Mammary epithelial cell (primary cell): ENCODE results near the gene MTPN.

ENCODE experiments used
- EZH2 ChIP-seq: IDR thresholded peaks from 2 replicates; pipeline ENCODE4 v1.6.1; 2012; ENCODE audit warnings: low read length, inconsistent platforms, borderline replicate concordance
- TF ChIP-seq, protein P1 (sequence below), 2 donors: IDR thresholded peaks in 1 of 2; conservative IDR thresholded peaks in 1 of 2; 2 replicates each; pipeline ENCODE4 v1.5.1; 2011 to 2012; ENCODE audit warnings: inconsistent platforms in 2 of 2, low read length in 2 of 2, mild to moderate bottlenecking in 2 of 2, control low read depth in 1 of 2, low read depth in 1 of 2; ENCODE audit not compliant: insufficient read depth in 1 of 2; ENCODE audit errors: extremely low read depth in 1 of 2

DNA sequence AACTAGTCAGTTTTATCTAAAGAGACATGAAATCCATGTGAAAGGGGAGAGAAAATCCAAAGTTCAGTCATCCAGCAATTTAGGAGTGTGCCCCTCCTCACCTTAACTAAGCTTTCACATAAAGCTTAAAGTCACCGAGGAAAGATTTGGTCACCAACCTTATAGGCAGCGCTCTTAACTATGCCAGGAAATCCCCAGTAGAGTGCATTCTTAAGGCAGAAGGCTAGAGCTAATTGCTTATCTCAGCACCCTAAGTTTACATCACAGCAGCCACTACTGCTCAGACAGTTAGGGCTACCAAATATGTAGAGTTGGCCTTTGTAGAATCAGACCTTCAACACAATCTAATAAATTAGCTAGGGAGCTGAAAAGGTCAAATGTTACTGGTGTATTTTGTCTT is 47.9 kb downstream of the MTPN start:
- no peak for TF ChIP-seq EZH2
- TF ChIP-seq, protein P1, sequence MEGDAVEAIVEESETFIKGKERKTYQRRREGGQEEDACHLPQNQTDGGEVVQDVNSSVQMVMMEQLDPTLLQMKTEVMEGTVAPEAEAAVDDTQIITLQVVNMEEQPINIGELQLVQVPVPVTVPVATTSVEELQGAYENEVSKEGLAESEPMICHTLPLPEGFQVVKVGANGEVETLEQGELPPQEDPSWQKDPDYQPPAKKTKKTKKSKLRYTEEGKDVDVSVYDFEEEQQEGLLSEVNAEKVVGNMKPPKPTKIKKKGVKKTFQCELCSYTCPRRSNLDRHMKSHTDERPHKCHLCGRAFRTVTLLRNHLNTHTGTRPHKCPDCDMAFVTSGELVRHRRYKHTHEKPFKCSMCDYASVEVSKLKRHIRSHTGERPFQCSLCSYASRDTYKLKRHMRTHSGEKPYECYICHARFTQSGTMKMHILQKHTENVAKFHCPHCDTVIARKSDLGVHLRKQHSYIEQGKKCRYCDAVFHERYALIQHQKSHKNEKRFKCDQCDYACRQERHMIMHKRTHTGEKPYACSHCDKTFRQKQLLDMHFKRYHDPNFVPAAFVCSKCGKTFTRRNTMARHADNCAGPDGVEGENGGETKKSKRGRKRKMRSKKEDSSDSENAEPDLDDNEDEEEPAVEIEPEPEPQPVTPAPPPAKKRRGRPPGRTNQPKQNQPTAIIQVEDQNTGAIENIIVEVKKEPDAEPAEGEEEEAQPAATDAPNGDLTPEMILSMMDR (conservative IDR thresholded peaks at IDR 0.05 in 1 of 2, IDR thresholded peaks at IDR 0.05 in 1 of 2; ENCODE audit: extremely low read depth in 1 of 2, insufficient read depth in 1 of 2, low read depth in 1 of 2, low read length in 2 of 2), result no peak
